Karpas-422 (cell line): ENCODE measurements around the gene IGF2. TPM values are rescaled to one million over a fixed set of nuclear protein-coding genes. Genes with fewer than 3 reads are reported as not detected.

Source experiments
- DNase-seq: peaks from one replicate; pipeline ENCODE4 v3.0.0-alpha.2; 2015
- H2AFZ ChIP-seq: fragments of 200-600 bp; sonication (generic); 2 replicates; pipeline ENCODE4 v1.6.1; 2014; ENCODE audit warnings: antibody characterized with exemption, low read length, mixed read lengths
- H3K27ac ChIP-seq: fragments of 200-600 bp; sonication (generic); 2 replicates; pipeline ENCODE4 v1.5.1; 2014; ENCODE audit warnings: mild to moderate bottlenecking, low read length, moderate library complexity
- H3K27me3 ChIP-seq: fragments of 200-600 bp; sonication (generic); 2 replicates; pipeline ENCODE4 v1.6.1; 2014; ENCODE audit warnings: low read length, mixed read lengths
- H3K36me3 ChIP-seq: fragments of 200-600 bp; sonication (generic); 2 replicates; pipeline ENCODE4 v1.6.1; 2014; ENCODE audit warnings: low read length, mixed read lengths; ENCODE audit not compliant: insufficient read depth
- H3K4me1 ChIP-seq: fragments of 200-600 bp; sonication (generic); 2 replicates; pipeline ENCODE4 v1.6.1; 2014; ENCODE audit warnings: mild to moderate bottlenecking, low read length, mixed read lengths
- H3K4me2 ChIP-seq: fragments of 200-600 bp; sonication (generic); 2 replicates; pipeline ENCODE4 v1.6.1; 2014; ENCODE audit warnings: low read length, low read depth, mild to moderate bottlenecking; ENCODE audit not compliant: poor library complexity, severe bottlenecking
- H3K4me3 ChIP-seq: fragments of 200-600 bp; sonication (generic); 2 replicates; pipeline ENCODE4 v1.5.1; 2014; ENCODE audit warnings: mild to moderate bottlenecking, antibody characterized with exemption, low read length, mixed read lengths
- H3K79me2 ChIP-seq: fragments of 200-600 bp; sonication (generic); 2 replicates; pipeline ENCODE4 v1.6.1; 2014; ENCODE audit warnings: mild to moderate bottlenecking, low read length, mixed read lengths
- H3K9ac ChIP-seq: fragments of 200-600 bp; sonication (generic); 2 replicates; pipeline ENCODE4 v1.6.0; 2014; ENCODE audit warnings: low read length
- H3K9me2 ChIP-seq: fragments of 200-600 bp; sonication (generic), shearing (Covaris generic); replicated peaks from 2 replicates; pipeline ENCODE4 v1.6.0; 2014; ENCODE audit warnings: mild to moderate bottlenecking, low read length, moderate library complexity; ENCODE audit not compliant: insufficient read depth
- H3K9me3 ChIP-seq: fragments of 300-700, 200-600 bp; sonication (generic); 2 replicates; pipeline ENCODE4 v1.6.1; 2014; ENCODE audit warnings: low read length, mixed read lengths
- H4K20me1 ChIP-seq: fragments of 200-600 bp; sonication (generic); 2 replicates; pipeline ENCODE4 v1.6.1; 2014; ENCODE audit warnings: mild to moderate bottlenecking, antibody characterized with exemption, low read length, low read depth; ENCODE audit not compliant: insufficient read depth
- total RNA-seq: library from RNA; depleted of rRNA; stranded (reverse); fragments of >200 nt; shearing (Covaris generic); gene quantifications from 2 replicates; pipeline ENCODE4 v1.2.3, GENCODE V29; 2014; ENCODE audit warnings: low replicate concordance

The IGF2 gene
- total RNA-seq, 1 experiment from 2014 or later, result not detected

- Histone ChIP-seq H4K20me1 (no peaks in the 10 kb centered on the region), H2AFZ (no peak overlapping the region), H3K4me2 (no peak overlapping the region), H3K36me3 (no peaks in the 10 kb centered on the region), H3K9ac (no peak overlapping the region), H3K9me3 (no peaks in the 10 kb centered on the region), H3K4me1 (no peaks in the 10 kb centered on the region), H3K27me3 (no peaks in the 10 kb centered on the region), H3K9me2 (no peaks in the 10 kb centered on the region), H3K79me2 (no peaks in the 10 kb centered on the region), H3K27ac (no peak overlapping the region), H3K4me3 (no peak overlapping the region)
- DNase-seq, result no peak
Measured at GRCh38 chr11:2146051-2146450, 6.9 kb upstream of the IGF2 start.

- no peaks in the 10 kb centered on the region for H3K36me3 ChIP-seq
- no peak overlapping the region for H2AFZ ChIP-seq
- no peaks in the 10 kb centered on the region for H3K79me2 ChIP-seq
- H4K20me1 ChIP-seq, result no peaks in the 10 kb centered on the region
- no peak overlapping the region for H3K4me3 ChIP-seq
- no peak overlapping the region for H3K4me2 ChIP-seq
- H3K4me1 ChIP-seq, result no peaks in the 10 kb centered on the region
- no peak overlapping the region for H3K27ac ChIP-seq
- no peak for DNase-seq
- no peaks in the 10 kb centered on the region for H3K9me3 ChIP-seq
- H3K9ac ChIP-seq, result no peak overlapping the region
- no peaks in the 10 kb centered on the region for H3K27me3 ChIP-seq
- H3K9me2 ChIP-seq, result no peaks in the 10 kb centered on the region
Measured at GRCh38 chr11:2144544-2145248, 5.5 kb upstream of the IGF2 start.

- Histone ChIP-seq H3K36me3 (no peaks in the 10 kb centered on the region), H3K4me2 (no peak overlapping the region), H3K4me1 (no peaks in the 10 kb centered on the region), H3K27me3 (no peaks in the 10 kb centered on the region), H3K9ac (no peak overlapping the region), H3K9me2 (no peaks in the 10 kb centered on the region), H3K9me3 (no peaks in the 10 kb centered on the region), H3K27ac (no peak overlapping the region), H2AFZ (no peak overlapping the region), H3K79me2 (no peaks in the 10 kb centered on the region), H4K20me1 (no peaks in the 10 kb centered on the region), H3K4me3 (no peak overlapping the region)
- DNase-seq, result no peak
Measured at GRCh38 chr11:2143799-2144543, 4.8 kb upstream of the IGF2 start.

- no peaks in the 10 kb centered on the region for H3K79me2 ChIP-seq
- no peaks in the 10 kb centered on the region for H3K4me1 ChIP-seq
- no peak overlapping the region for H3K27ac ChIP-seq
- H3K9ac ChIP-seq, result no peak overlapping the region
- H3K27me3 ChIP-seq, result no peaks in the 10 kb centered on the region
- no peaks in the 10 kb centered on the region for H3K9me3 ChIP-seq
- H2AFZ ChIP-seq, result no peak overlapping the region
- no peaks in the 10 kb centered on the region for H3K36me3 ChIP-seq
- no peak for DNase-seq
- no peak overlapping the region for H3K4me3 ChIP-seq
- H3K9me2 ChIP-seq, result no peaks in the 10 kb centered on the region
- H4K20me1 ChIP-seq, result no peaks in the 10 kb centered on the region
- no peak overlapping the region for H3K4me2 ChIP-seq
Measured at GRCh38 chr11:2143477-2143798, 4.2 kb upstream of the IGF2 start.

- Histone ChIP-seq H3K9ac (no peak overlapping the region), H3K4me1 (no peaks in the 10 kb centered on the region), H3K27me3 (no peaks in the 10 kb centered on the region)
Measured at GRCh38 chr11:2142762-2143202, 3.6 kb upstream of the IGF2 start.

GRCh38 chr11:2142300-2142759 is 3.1 kb upstream of the IGF2 start:
- Histone ChIP-seq H3K36me3 (no peaks in the 10 kb centered on the region), H3K27ac (no peak overlapping the region), H2AFZ (no peak overlapping the region), H3K79me2 (no peaks in the 10 kb centered on the region), H3K4me2 (no peak overlapping the region), H3K9ac (no peak overlapping the region), H3K4me3 (no peak overlapping the region), H3K4me1 (no peaks in the 10 kb centered on the region), H3K9me3 (no peaks in the 10 kb centered on the region), H4K20me1 (no peaks in the 10 kb centered on the region), H3K9me2 (no peaks in the 10 kb centered on the region), H3K27me3 (no peaks in the 10 kb centered on the region)
- no peak for DNase-seq

More at GRCh38 chr11:2142762-2143202, 3.6 kb upstream of the IGF2 start:
- no peak overlapping the region for H2AFZ ChIP-seq
- H3K79me2 ChIP-seq, result no peaks in the 10 kb centered on the region
- no peaks in the 10 kb centered on the region for H3K36me3 ChIP-seq
- no peak for DNase-seq
- no peak overlapping the region for H3K27ac ChIP-seq
- no peaks in the 10 kb centered on the region for H3K9me2 ChIP-seq
- no peak overlapping the region for H3K4me3 ChIP-seq
- no peak overlapping the region for H3K4me2 ChIP-seq
- no peaks in the 10 kb centered on the region for H4K20me1 ChIP-seq
- no peaks in the 10 kb centered on the region for H3K9me3 ChIP-seq

DNA sequence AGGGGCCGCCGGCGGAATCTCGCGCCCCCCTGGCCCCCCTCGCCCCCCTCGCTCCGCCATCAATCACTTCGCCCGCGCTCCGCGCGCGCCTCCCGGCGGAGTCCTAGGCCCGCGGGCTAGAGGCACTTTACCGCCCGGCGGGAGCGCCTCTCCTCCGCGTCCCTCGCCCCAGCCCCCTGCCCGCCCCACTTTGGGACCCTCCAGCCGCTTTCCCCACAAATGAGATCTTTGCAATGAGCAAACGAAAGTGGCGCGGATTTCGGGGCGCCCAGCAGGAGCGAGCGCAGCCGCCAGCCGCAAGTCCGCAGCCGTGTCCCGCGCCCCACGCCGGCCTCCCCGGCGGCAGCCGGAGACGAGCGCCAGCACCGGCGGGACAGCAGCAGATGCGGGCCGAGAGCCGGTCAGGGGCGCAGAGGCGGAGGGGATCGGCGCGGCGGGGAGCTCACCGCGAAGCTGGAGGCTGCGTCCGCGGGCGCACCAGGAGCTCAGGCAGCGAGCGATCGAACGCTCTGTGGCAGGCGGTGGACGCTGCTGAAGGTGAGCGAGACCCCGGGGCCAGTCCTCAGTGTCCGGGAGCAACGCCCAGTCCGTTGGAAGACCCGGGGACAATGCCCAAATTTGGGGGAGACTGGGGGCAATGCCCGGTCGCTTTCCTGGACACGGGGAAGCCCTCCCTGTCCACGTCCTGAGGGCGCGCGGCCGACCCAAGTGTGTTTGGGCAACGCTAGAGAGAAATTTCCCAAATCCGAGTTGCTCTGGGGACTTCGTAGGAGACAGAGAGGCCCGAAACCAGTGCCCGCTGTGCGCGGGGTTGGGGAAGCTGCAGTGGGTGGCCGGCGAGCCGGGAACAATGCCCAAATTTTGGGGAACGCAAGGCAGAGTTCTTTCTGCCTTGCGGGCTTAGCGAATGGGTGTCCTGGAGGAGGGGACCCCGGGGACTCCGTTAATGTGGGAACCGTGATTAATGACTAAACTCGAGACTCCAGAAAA is 1.5 kb upstream of the IGF2 start:
- no peaks in the 10 kb centered on the region for H3K4me1 ChIP-seq
- no peaks in the 10 kb centered on the region for H3K9me3 ChIP-seq
- H3K27me3 ChIP-seq, result no peaks in the 10 kb centered on the region
- H3K9me2 ChIP-seq, result no peaks in the 10 kb centered on the region
- no peak overlapping the region for H3K9ac ChIP-seq
- H3K36me3 ChIP-seq, result no peaks in the 10 kb centered on the region
- DNase-seq, result no peak
- no peaks in the 10 kb centered on the region for H3K79me2 ChIP-seq
- no peaks in the 10 kb centered on the region for H4K20me1 ChIP-seq
- no peak overlapping the region for H3K4me2 ChIP-seq
- no peak overlapping the region for H3K27ac ChIP-seq
- no peak overlapping the region for H2AFZ ChIP-seq
- H3K4me3 ChIP-seq, result no peak overlapping the region
